Mesenchymal stem cell (in vitro differentiated cells and primary cell): ENCODE data around the gene ZBTB39.
"Not testable (repeated sequence)": the region's sequence is repeated elsewhere in the genome, so short reads cannot be mapped to it uniquely, and the experiment has no call there.

ENCODE experiments used
- DNase-seq: peaks from one replicate; pipeline ENCODE4 v3.0.0-alpha.2; 2013
- H2AFZ ChIP-seq: one replicate; pipeline ENCODE4 v1.6.1; 2013; ENCODE audit warnings: low read depth, mild to moderate bottlenecking, control low read depth, inconsistent platforms, low read length, moderate library complexity
- H2AK5ac ChIP-seq: 2 replicates; pipeline ENCODE4 v1.6.1; 2013; ENCODE audit warnings: low read length, moderate library complexity, mild to moderate bottlenecking, inconsistent platforms; ENCODE audit not compliant: severe bottlenecking
- H2BK120ac ChIP-seq: one replicate; pipeline ENCODE4 v1.6.1; 2013; ENCODE audit warnings: low read depth, mild to moderate bottlenecking, inconsistent platforms, low read length, moderate library complexity
- H2BK12ac ChIP-seq, 2 experiments: one replicate each; pipeline ENCODE4 v1.6.1; 2013; ENCODE audit warnings: inconsistent platforms in 2 of 2, low read length in 2 of 2, mild to moderate bottlenecking in 2 of 2, moderate library complexity in 2 of 2, control low read depth in 1 of 2
- H2BK15ac ChIP-seq: one replicate; pipeline ENCODE4 v1.6.1; 2013; ENCODE audit warnings: mild to moderate bottlenecking, low read depth, inconsistent platforms; ENCODE audit not compliant: poor library complexity, severe bottlenecking
- H2BK5ac ChIP-seq: 2 replicates; pipeline ENCODE4 v1.6.1; 2013; ENCODE audit warnings: low read depth, mild to moderate bottlenecking, low read length, control low read depth, inconsistent platforms; ENCODE audit not compliant: poor library complexity, severe bottlenecking
- H3K14ac ChIP-seq, 2 experiments: one replicate each; pipeline ENCODE4 v1.6.1; 2013; ENCODE audit warnings: inconsistent platforms in 2 of 2, low read length in 2 of 2, control low read depth in 1 of 2, mild to moderate bottlenecking in 1 of 2, moderate library complexity in 1 of 2
- H3K18ac ChIP-seq, 2 experiments: one replicate each; pipeline ENCODE4 v1.6.1; 2013; ENCODE audit warnings: inconsistent platforms in 2 of 2, low read length in 2 of 2, control low read depth in 1 of 2, low read depth in 1 of 2, mild to moderate bottlenecking in 1 of 2
- H3K23ac ChIP-seq, 2 experiments: one replicate each; pipeline ENCODE4 v1.6.1; 2013; ENCODE audit warnings: inconsistent platforms in 2 of 2, low read length in 2 of 2, mild to moderate bottlenecking in 2 of 2, moderate library complexity in 2 of 2, control low read depth in 1 of 2
- H3K27ac ChIP-seq: 2 replicates; pipeline ENCODE4 v1.5.1; 2013; ENCODE audit warnings: mild to moderate bottlenecking, moderate library complexity, low read length, control low read depth, inconsistent platforms; ENCODE audit not compliant: poor library complexity, severe bottlenecking
- H3K27me3 ChIP-seq, 2 experiments: 2 replicates each; pipeline versions ENCODE4 v1.6.1 to v1.7.0; 2013; ENCODE audit warnings: low read length in 2 of 2, mild to moderate bottlenecking in 2 of 2, moderate library complexity in 2 of 2, control low read depth in 1 of 2, inconsistent platforms in 1 of 2; ENCODE audit not compliant: control insufficient read depth in 1 of 2, insufficient read depth in 1 of 2
- H3K36me3 ChIP-seq, 2 experiments: 2 replicates each; pipeline versions ENCODE4 v1.6.1 to v1.7.0; 2013; ENCODE audit warnings: low read length in 2 of 2, control low read depth in 1 of 2, inconsistent platforms in 1 of 2, low read depth in 1 of 2, mild to moderate bottlenecking in 1 of 2; ENCODE audit not compliant: insufficient read depth in 2 of 2, control insufficient read depth in 1 of 2
- H3K4ac ChIP-seq, 2 experiments: one replicate each; pipeline ENCODE4 v1.6.1; 2013; ENCODE audit warnings: inconsistent platforms in 2 of 2, low read length in 2 of 2, mild to moderate bottlenecking in 2 of 2, moderate library complexity in 2 of 2, control low read depth in 1 of 2, low read depth in 1 of 2
- H3K4me1 ChIP-seq: 2 replicates; pipeline ENCODE4 v1.6.1; 2013; ENCODE audit warnings: low read depth, low read length, control low read depth; ENCODE audit not compliant: control insufficient read depth, insufficient read depth
- H3K4me2 ChIP-seq: 2 replicates; pipeline ENCODE4 v1.6.1; 2013; ENCODE audit warnings: low read length, mild to moderate bottlenecking, inconsistent platforms; ENCODE audit not compliant: poor library complexity, severe bottlenecking
- H3K4me3 ChIP-seq, 2 experiments: 2 replicates each; pipeline versions ENCODE4 v1.5.1 to v1.7.0; 2013; ENCODE audit warnings: low read length in 2 of 2, mild to moderate bottlenecking in 2 of 2, control low read depth in 1 of 2, low read depth in 1 of 2; ENCODE audit not compliant: insufficient read depth in 1 of 2
- H3K79me1 ChIP-seq: replicated peaks from 2 replicates; pipeline ENCODE4 v1.6.1; 2013; ENCODE audit warnings: mild to moderate bottlenecking, control low read depth, low read length, inconsistent platforms; ENCODE audit not compliant: poor library complexity, severe bottlenecking
- H3K9ac ChIP-seq: 2 replicates; pipeline ENCODE4 v1.7.0; 2013; ENCODE audit warnings: mild to moderate bottlenecking, low read length, moderate library complexity
- H3K9me3 ChIP-seq: 2 replicates; pipeline ENCODE4 v1.7.0; 2013; ENCODE audit warnings: mild to moderate bottlenecking, low read length; ENCODE audit not compliant: control insufficient read depth
- H4K8ac ChIP-seq: one replicate; pipeline ENCODE4 v1.6.1; 2013; ENCODE audit warnings: inconsistent platforms, mild to moderate bottlenecking, low read length, moderate library complexity
- H4K91ac ChIP-seq: one replicate; pipeline ENCODE4 v1.6.1; 2013; ENCODE audit warnings: mild to moderate bottlenecking, low read length, inconsistent platforms
- WGBS: methylation state at CpG from one replicate; pipeline ENCODE4 v1.1.7; 2013; ENCODE audit warnings: mixed read lengths; 5-methylcytosine and 5-hydroxymethylcytosine counted together

Gene ZBTB39

DNA sequence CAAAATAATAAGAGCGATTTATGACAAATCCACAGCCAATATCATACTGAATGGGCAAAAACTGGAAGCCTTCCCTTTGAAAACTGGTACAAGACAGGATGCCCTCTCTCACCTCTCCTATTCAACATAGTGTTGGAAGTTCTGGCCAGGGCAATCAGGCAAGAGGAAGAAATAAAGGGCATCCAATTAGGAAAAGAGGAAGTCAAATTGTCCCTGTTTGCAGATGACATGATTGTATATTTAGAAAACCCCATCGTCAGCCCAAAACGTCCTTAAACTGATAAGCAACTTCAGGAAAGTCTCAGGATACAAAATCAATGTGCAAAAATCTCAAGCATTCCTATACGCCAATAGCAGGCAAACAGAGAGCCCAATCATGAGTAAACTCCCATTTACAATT is 44.1 kb downstream of the ZBTB39 start:
- H4K91ac ChIP-seq, H2AK5ac ChIP-seq, H3K9ac ChIP-seq: not testable (repeated sequence)

DNA sequence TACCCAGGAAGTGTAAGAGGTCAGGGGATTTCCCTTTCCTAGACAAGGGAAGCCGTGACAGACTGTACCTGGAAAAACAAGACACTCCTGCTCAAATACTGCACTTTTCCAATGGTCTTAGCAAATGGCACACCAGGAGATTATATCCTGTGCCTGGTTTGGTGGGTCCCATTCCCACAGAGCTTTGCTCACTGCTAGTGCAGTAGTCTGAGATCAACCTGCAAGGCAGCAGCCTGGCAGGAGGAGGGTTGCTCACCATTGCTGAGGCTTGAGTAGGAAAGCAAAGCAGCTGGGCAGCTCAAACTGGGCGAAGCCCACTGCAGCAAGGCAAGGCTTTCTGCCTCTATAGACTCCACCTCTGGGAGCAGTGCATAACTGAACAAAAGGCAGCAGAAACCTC is 47.9 kb downstream of the ZBTB39 start:
- no peaks in the 10 kb centered on the region for H3K4me1 ChIP-seq
- no peak overlapping the region for H4K91ac ChIP-seq
- H3K9me3 ChIP-seq, result peaks cover 13% of the 10 kb centered on the region
- 77% methylated on average over 2 of the region's 2 CpGs for WGBS
- no peak overlapping the region for H3K4ac ChIP-seq
- no peak overlapping the region for H3K14ac ChIP-seq
- peaks cover 34 to 49% of the 10 kb centered on the region in 2 experiments for H3K27me3 ChIP-seq
- H3K79me1 ChIP-seq, result no peaks in the 10 kb centered on the region
- no peaks in the 10 kb centered on the region for H3K36me3 ChIP-seq
- H2BK120ac ChIP-seq, result no peak overlapping the region
- H4K8ac ChIP-seq, result no peak overlapping the region
- no peak overlapping the region for H2BK12ac ChIP-seq
- no peak overlapping the region for H2BK15ac ChIP-seq
- no peak overlapping the region for H3K18ac ChIP-seq
- DNase-seq, result no peak
- no peak overlapping the region for H2BK5ac ChIP-seq
- H3K23ac ChIP-seq, result no peak overlapping the region
- H3K4me3 ChIP-seq, result no peak overlapping the region
- no peak overlapping the region for H2AFZ ChIP-seq
- no peak overlapping the region for H3K9ac ChIP-seq
- no peak overlapping the region for H3K27ac ChIP-seq
- H2AK5ac ChIP-seq, result no peak overlapping the region
- H3K4me2 ChIP-seq, result no peak overlapping the region

More for the DNA sequence above, 44.1 kb downstream of the ZBTB39 start:
- H3K4me1 ChIP-seq, H4K8ac ChIP-seq, H3K4ac ChIP-seq, H3K18ac ChIP-seq, H2BK120ac ChIP-seq, H2BK12ac ChIP-seq, H2BK15ac ChIP-seq, H3K23ac ChIP-seq, H2BK5ac ChIP-seq, H3K4me3 ChIP-seq, H3K36me3 ChIP-seq, H3K79me1 ChIP-seq, H2AFZ ChIP-seq, H3K4me2 ChIP-seq, DNase-seq, H3K27ac ChIP-seq, H3K14ac ChIP-seq: not testable (repeated sequence)
- 80% methylated on average over 4 of the region's 4 CpGs for WGBS
- peaks cover 16 to 17% of the 10 kb centered on the region in 2 experiments for H3K27me3 ChIP-seq
- peaks cover 13% of the 10 kb centered on the region for H3K9me3 ChIP-seq

DNA sequence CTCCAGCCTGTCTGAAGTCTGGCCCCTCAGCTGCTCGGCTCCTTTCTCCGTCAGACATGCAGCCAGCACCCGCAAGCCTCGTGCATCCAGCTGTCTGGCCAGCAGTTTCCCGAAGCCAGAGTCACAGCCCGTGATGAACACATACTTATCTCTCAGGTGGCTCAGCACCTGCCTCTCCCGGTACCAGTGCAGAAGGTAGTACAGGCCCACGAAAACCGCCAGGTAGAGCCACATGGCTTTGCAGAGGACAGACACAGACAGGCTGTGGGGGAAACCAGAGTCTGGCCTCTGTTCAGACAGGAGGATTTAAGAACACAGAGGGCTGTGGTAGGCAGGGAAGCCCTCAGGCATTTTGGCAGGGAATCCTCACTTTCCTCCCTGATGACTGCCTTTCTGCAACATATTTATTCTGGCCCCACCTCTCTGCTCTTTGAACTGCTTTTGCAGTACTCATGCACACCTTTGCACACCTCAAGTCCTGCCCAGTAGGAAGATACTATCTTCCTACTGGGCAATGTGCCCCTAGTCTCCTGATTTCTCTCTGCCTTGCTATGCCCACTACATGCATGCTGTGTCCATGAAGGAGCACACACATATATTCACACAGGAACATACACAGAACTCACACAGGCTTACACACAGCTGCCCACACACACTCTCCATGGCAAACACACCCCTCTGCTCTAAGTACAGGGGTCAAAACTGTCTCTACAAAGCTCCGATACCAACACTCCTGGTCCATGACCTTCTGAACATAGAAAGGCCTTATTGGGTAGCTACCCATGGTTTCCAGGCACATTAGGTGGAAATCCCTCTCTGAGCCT is 48.9 kb downstream of the ZBTB39 start, which contains the start of gene RDH16:
Gene RDH16, minus strand, starts transcription at position 380 of the 824 bp plus-strand sequence. Its CDS starts 146 bp downstream, at position 234.
- H3K4ac ChIP-seq, result no peak within 1 kb of the TSS

DNA sequence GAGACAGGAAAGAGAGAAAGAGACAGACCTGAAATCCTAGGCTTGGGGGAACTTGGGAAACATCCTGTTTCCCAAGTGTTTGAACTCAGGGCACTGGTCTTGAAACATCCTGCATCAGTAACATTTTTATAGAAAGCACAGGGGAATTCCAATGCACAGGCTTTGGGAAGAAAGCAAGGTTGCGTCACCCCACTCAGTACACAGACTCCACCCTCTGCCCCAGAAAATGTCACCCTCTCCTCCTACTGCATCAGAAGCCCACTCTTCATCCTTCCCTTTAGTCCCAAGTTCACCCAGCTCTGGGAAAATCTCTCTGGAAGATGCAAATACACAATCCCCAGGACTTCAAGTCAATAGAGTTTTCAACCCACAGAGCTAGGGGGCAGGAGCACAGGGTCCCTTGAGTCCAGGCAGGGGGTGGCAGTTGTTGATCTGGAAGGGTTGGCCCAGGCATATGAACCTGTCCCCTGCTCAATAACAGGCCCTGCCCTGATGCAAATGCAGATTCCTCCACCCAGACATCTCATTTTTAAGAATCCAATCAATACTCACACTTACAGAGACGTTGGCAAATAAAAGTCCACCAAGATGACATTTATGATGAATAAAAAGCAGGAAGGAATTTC is 50.6 kb downstream of the ZBTB39 start:
- H3K9me3 ChIP-seq, result peaks cover 13% of the 10 kb centered on the region
- 93% methylated on average over 1 of the region's 2 CpGs for WGBS
- H4K91ac ChIP-seq, result no peak overlapping the region

More for the DNA sequence above, 48.9 kb downstream of the ZBTB39 start, which contains the start of gene RDH16:
- H3K18ac ChIP-seq, result no peak within 1 kb of the TSS
- H3K9ac ChIP-seq, result no peak within 1 kb of the TSS
- no peak within 1 kb of the TSS for H3K4me3 ChIP-seq
- peaks cover 13% of the 10 kb centered on the region for H3K9me3 ChIP-seq
- no peak within 1 kb of the TSS for H4K91ac ChIP-seq
- no peak within 1 kb of the TSS for H3K23ac ChIP-seq
- WGBS, result 76% methylated on average over 10 of the region's 10 CpGs
- H2AK5ac ChIP-seq, result no peak within 1 kb of the TSS
- H4K8ac ChIP-seq, result no peak within 1 kb of the TSS
- no peak for DNase-seq
- no peak within 1 kb of the TSS for H2BK5ac ChIP-seq
- H2BK120ac ChIP-seq, result no peak within 1 kb of the TSS
- no peak within 1 kb of the TSS for H3K14ac ChIP-seq
- H2AFZ ChIP-seq, result no peak within 1 kb of the TSS
- H2BK15ac ChIP-seq, result no peak within 1 kb of the TSS
- no peak within 1 kb of the TSS for H2BK12ac ChIP-seq
- H3K79me1 ChIP-seq, result no peaks in the 10 kb centered on the region
- H3K4me2 ChIP-seq, result no peak within 1 kb of the TSS
- no peaks in the 10 kb centered on the region for H3K36me3 ChIP-seq
- no peak within 1 kb of the TSS for H3K27ac ChIP-seq
- no peaks in the 10 kb centered on the region for H3K4me1 ChIP-seq
- peaks cover 43 to 57% of the 10 kb centered on the region in 2 experiments for H3K27me3 ChIP-seq

More for the DNA sequence above, 50.6 kb downstream of the ZBTB39 start:
- Histone ChIP-seq H3K27me3 (peaks cover 55 to 71% of the 10 kb centered on the region in 2 experiments), H3K36me3 (no peaks in the 10 kb centered on the region), H4K8ac (no peak overlapping the region), H2AK5ac (no peak overlapping the region), H3K14ac (no peak overlapping the region), H3K9ac (no peak overlapping the region), H3K4me2 (no peak overlapping the region), H2AFZ (no peak overlapping the region), H2BK15ac (no peak overlapping the region), H3K79me1 (no peaks in the 10 kb centered on the region), H3K18ac (no peak overlapping the region), H3K4ac (no peak overlapping the region), H2BK12ac (no peak overlapping the region), H3K4me1 (no peaks in the 10 kb centered on the region), H3K4me3 (no peak overlapping the region), H3K23ac (no peak overlapping the region), H2BK120ac (no peak overlapping the region), H2BK5ac (no peak overlapping the region), H3K27ac (no peak overlapping the region)
- DNase-seq, result peak; percentile 31
